RWPE2 (cell line): ENCODE results near the gene CAP2.
"Not testable (repeated sequence)": the region's sequence is repeated elsewhere in the genome, so short reads cannot be mapped to it uniquely, and the experiment has no call there.

Source experiments
- ATAC-seq: fragments of 200-7000 bp; cut with Tn5 transposase; 3 replicates; pipeline ENCODE4 v1.9.1; 2021; ENCODE audit warnings: low read depth
- DNase-seq: peaks from one replicate; pipeline ENCODE4 v3.0.0-alpha.2; 2020; ENCODE audit warnings: low spot score
- H3K27ac ChIP-seq: fragments of 450-650 bp; 2 replicates; pipeline ENCODE4 v1.5.1; 2017; ENCODE audit warnings: mild to moderate bottlenecking; ENCODE audit not compliant: poor library complexity, severe bottlenecking
- H3K27me3 ChIP-seq: fragments of 250-450 bp; sonication (Bioruptor Pico); 2 replicates; pipeline ENCODE4 v1.5.1; 2021; ENCODE audit warnings: mild to moderate bottlenecking, moderate library complexity; ENCODE audit not compliant: insufficient read depth, poor library complexity, severe bottlenecking
- H3K36me3 ChIP-seq: fragments of 250-450 bp; sonication (Bioruptor Pico); 2 replicates; pipeline ENCODE4 v1.5.1; 2020; ENCODE audit warnings: low read depth, mild to moderate bottlenecking, moderate library complexity
- H3K4me1 ChIP-seq: fragments of 250-450 bp; sonication (Bioruptor Pico); 2 replicates; pipeline ENCODE4 v1.5.1; 2021; ENCODE audit warnings: mild to moderate bottlenecking, moderate library complexity; ENCODE audit not compliant: insufficient read depth, poor library complexity, severe bottlenecking
- H3K4me3 ChIP-seq: fragments of 250-450 bp; sonication (Bioruptor Pico); 2 replicates; pipeline ENCODE4 v1.5.1; 2021; ENCODE audit warnings: mild to moderate bottlenecking, moderate library complexity; ENCODE audit not compliant: severe bottlenecking
- H3K9me3 ChIP-seq: fragments of 250-450 bp; sonication (Bioruptor Pico); 2 replicates; pipeline ENCODE4 v1.5.1; 2021; ENCODE audit warnings: mild to moderate bottlenecking, moderate library complexity; ENCODE audit not compliant: severe bottlenecking
- TF ChIP-seq, protein P1 (sequence below): fragments of 450-650 bp; IDR thresholded peaks from one replicate; pipeline ENCODE4 v1.5.1; 2017; ENCODE audit warnings: mild to moderate bottlenecking, moderate library complexity; ENCODE audit not compliant: poor library complexity, severe bottlenecking

CAP2 gene

GRCh38 chr6:17421406-17421805 is 28.0 kb downstream of the CAP2 start:
- DNase-seq (no peak), ATAC-seq (no peak)
- Histone ChIP-seq H3K4me1 (peaks cover 14% of the 10 kb centered on the region), H3K27ac (no peak overlapping the region), H3K27me3 (no peaks in the 10 kb centered on the region), H3K36me3 (peaks cover 12% of the 10 kb centered on the region; the same call in 1 of the 2 replicates), H3K9me3 (no peaks in the 10 kb centered on the region), H3K4me3 (no peak overlapping the region)
- TF ChIP-seq, protein P1, sequence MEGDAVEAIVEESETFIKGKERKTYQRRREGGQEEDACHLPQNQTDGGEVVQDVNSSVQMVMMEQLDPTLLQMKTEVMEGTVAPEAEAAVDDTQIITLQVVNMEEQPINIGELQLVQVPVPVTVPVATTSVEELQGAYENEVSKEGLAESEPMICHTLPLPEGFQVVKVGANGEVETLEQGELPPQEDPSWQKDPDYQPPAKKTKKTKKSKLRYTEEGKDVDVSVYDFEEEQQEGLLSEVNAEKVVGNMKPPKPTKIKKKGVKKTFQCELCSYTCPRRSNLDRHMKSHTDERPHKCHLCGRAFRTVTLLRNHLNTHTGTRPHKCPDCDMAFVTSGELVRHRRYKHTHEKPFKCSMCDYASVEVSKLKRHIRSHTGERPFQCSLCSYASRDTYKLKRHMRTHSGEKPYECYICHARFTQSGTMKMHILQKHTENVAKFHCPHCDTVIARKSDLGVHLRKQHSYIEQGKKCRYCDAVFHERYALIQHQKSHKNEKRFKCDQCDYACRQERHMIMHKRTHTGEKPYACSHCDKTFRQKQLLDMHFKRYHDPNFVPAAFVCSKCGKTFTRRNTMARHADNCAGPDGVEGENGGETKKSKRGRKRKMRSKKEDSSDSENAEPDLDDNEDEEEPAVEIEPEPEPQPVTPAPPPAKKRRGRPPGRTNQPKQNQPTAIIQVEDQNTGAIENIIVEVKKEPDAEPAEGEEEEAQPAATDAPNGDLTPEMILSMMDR, result no peak

GRCh38 chr6:17423026-17423425 is 29.6 kb downstream of the CAP2 start:
- H3K4me1 ChIP-seq, result peaks cover 7% of the 10 kb centered on the region
- no peaks in the 10 kb centered on the region for H3K27me3 ChIP-seq
- TF ChIP-seq, protein P1, result no peak
- no peak for ATAC-seq
- H3K9me3 ChIP-seq, result no peaks in the 10 kb centered on the region
- H3K4me3 ChIP-seq, result no peak overlapping the region
- H3K36me3 ChIP-seq, result peaks cover 12% of the 10 kb centered on the region; the same call in 1 of the 2 replicates
- no peak overlapping the region for H3K27ac ChIP-seq
- DNase-seq, result no peak

GRCh38 chr6:17427062-17427461 is 33.7 kb downstream of the CAP2 start:
- ATAC-seq (no peak), DNase-seq (no peak)
- Histone ChIP-seq H3K4me3 (no peak overlapping the region), H3K4me1 (no peaks in the 10 kb centered on the region), H3K27me3 (no peaks in the 10 kb centered on the region), H3K9me3 (no peaks in the 10 kb centered on the region), H3K27ac (no peak overlapping the region), H3K36me3 (peaks cover 15% of the 10 kb centered on the region; the same call in 1 of the 2 replicates)
- TF ChIP-seq, protein P1, result no peak

GRCh38 chr6:17427617-17428016 is 34.2 kb downstream of the CAP2 start:
- H3K4me3 ChIP-seq, result no peak overlapping the region
- no peaks in the 10 kb centered on the region for H3K4me1 ChIP-seq
- peaks cover 13% of the 10 kb centered on the region; the same call in 1 of the 2 replicates for H3K36me3 ChIP-seq
- TF ChIP-seq, protein P1, result no peak
- ATAC-seq, result no peak
- DNase-seq, result no peak
- H3K9me3 ChIP-seq, result no peaks in the 10 kb centered on the region
- H3K27ac ChIP-seq, result no peak overlapping the region
- H3K27me3 ChIP-seq, result no peaks in the 10 kb centered on the region

DNA sequence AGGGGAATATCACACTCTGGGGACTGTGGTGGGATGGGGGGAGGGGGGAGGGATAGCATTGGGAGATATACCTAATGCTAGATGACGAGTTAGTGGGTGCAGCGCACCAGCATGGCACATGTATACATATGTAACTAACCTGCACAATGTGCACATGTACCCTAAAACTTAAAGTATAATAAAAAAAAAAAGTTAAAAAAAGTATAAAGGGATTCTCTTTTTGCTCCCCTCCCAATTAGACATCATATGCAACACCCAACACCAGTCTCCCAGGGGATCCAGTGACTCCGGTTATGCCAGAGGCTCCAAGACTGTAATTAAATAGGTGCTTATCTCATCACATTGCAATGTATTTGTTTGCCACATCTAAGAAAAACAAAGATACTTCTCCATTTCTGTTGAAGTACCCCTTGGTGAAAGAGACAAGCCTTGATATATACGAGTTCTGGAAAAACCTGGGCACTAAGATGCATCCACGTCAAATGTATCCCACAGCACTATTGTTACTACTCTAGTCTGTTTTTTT is 35.3 kb downstream of the CAP2 start:
- not testable (repeated sequence) for H3K9me3 ChIP-seq, DNase-seq

More for the DNA sequence above, 35.3 kb downstream of the CAP2 start:
- not testable (repeated sequence) for H3K4me3 ChIP-seq, H3K4me1 ChIP-seq, ATAC-seq, H3K36me3 ChIP-seq, H3K27ac ChIP-seq, H3K27me3 ChIP-seq
